GM12878 (cell line): Measurements from ENCODE around the gene SLC25A13. TPM values are rescaled to one million over a fixed set of nuclear protein-coding genes. Genes with fewer than 3 reads are reported as not detected.

Experiments used
- ATAC-seq: fragments of 200-7000 bp; cut with Tn5 transposase; 3 replicates; pipeline ENCODE4 v1.9.1; 2020; ENCODE audit warnings: mild to moderate bottlenecking, moderate library complexity
- BruUV-seq: library from RNA; stranded (reverse); fragments of 400-500 nt; replicated peaks from 2 replicates; lab custom pipeline; 2021; lab: Mats Ljungman, UMichigan
- CTCF ChIA-PET: fragments of 300-600 bp; sonication (Branson Sonifier 250); formaldehyde crosslinking; extraction: SDS; loops from one replicate; lab custom pipeline; 2021; ENCODE audit warnings: inconsistent platforms; lab: Yijun Ruan, JAX
- POLR2A ChIA-PET: fragments of 350-600 bp; formaldehyde crosslinking; extraction: SDS; loops from one replicate; lab custom pipeline; 2021; ENCODE audit warnings: inconsistent platforms; lab: Charles Lee
- RAD21 ChIA-PET: fragments of 300-600 bp; sonication (Branson Sonifier 250); formaldehyde crosslinking; loops from one replicate; lab custom pipeline; 2023; ENCODE audit warnings: antibody characterized with exemption; ENCODE audit not compliant: unreplicated experiment; lab: Charles Lee
- SMC1A ChIA-PET: fragments of 300-600 bp; sonication (Branson Sonifier 250); formaldehyde crosslinking; loops from one replicate; lab custom pipeline; 2023; ENCODE audit not compliant: unreplicated experiment, uncharacterized antibody; lab: Charles Lee
- DNase-seq: peaks from one replicate; pipeline ENCODE4 v3.0.0-alpha.2; 2011; ENCODE audit warnings: low read depth, low spot score
- FAIRE-seq: peaks from 3 replicates; lab custom pipeline; 2011; peaks lifted over from hg19 to GRCh38; lab: Jason Lieb, UNC
- H2AFZ ChIP-seq: 2 replicates; pipeline ENCODE4 v1.6.0; 2011; ENCODE audit warnings: low read depth, low read length, control low read depth; ENCODE audit not compliant: control insufficient read depth
- H3K27ac ChIP-seq: 2 replicates; pipeline ENCODE4 v1.5.1; 2011; ENCODE audit warnings: control low read depth; ENCODE audit not compliant: control insufficient read depth, insufficient read depth
- H3K27me3 ChIP-seq, 2 experiments: replicated peaks in 1 of 2; 2 replicates each; pipeline versions ENCODE4 v1.6.0 to v1.6.1; 2011; ENCODE audit warnings: low read length in 1 of 2; ENCODE audit not compliant: control insufficient read depth in 2 of 2, insufficient read depth in 2 of 2
- H3K36me3 ChIP-seq, 2 experiments: 2 replicates each; pipeline ENCODE4 v1.5.1; 2011; ENCODE audit warnings: low read length in 1 of 2; ENCODE audit not compliant: control insufficient read depth in 2 of 2, insufficient read depth in 2 of 2
- H3K4me1 ChIP-seq: 2 replicates; pipeline ENCODE4 v1.6.1; 2011; ENCODE audit warnings: mild to moderate bottlenecking, low read length, moderate library complexity, mixed read lengths; ENCODE audit not compliant: control insufficient read depth, insufficient read depth
- H3K4me2 ChIP-seq: 2 replicates; pipeline ENCODE4 v1.6.0; 2011; ENCODE audit warnings: control low read depth; ENCODE audit not compliant: control insufficient read depth, insufficient read depth
- H3K4me3 ChIP-seq: fragments of 200-600 bp; sonication (generic); 2 replicates; pipeline ENCODE4 v1.5.1; 2016
- H3K79me2 ChIP-seq: 2 replicates; pipeline ENCODE4 v1.6.0; 2011; ENCODE audit warnings: low read length; ENCODE audit not compliant: control insufficient read depth, insufficient read depth
- H3K9ac ChIP-seq: 2 replicates; pipeline ENCODE4 v1.8.0; 2011; ENCODE audit warnings: low read length, control low read depth, mixed read lengths; ENCODE audit not compliant: control insufficient read depth, insufficient read depth
- H3K9me3 ChIP-seq: replicated peaks from 3 replicates; pipeline ENCODE4 v1.5.1; 2011; ENCODE audit warnings: mild to moderate bottlenecking, low read length; ENCODE audit not compliant: control insufficient read depth, insufficient read depth
- H4K20me1 ChIP-seq: 2 replicates; pipeline ENCODE4 v1.6.0; 2011; ENCODE audit not compliant: control insufficient read depth, insufficient read depth
- CEBPB ChIP-seq, 2 experiments: fragments of 150-350 bp in 1 of 2; IDR thresholded peaks; 2 replicates each; pipeline ENCODE4 v1.6.1; 2012 to 2014; ENCODE audit warnings: low read depth in 2 of 2, low read length in 2 of 2, borderline replicate concordance in 1 of 2, inconsistent platforms in 1 of 2
- MLLT1 ChIP-seq: fragments of 450-650 bp; IDR thresholded peaks from 2 replicates; pipeline ENCODE4 v1.6.1; 2016; ENCODE audit warnings: mild to moderate bottlenecking
- NR2F1 ChIP-seq: fragments of 450-650 bp; conservative IDR thresholded peaks from 2 replicates; pipeline ENCODE4 v1.6.1; 2017; ENCODE audit warnings: mild to moderate bottlenecking
- WRNIP1 ChIP-seq: IDR thresholded peaks from 2 replicates; pipeline ENCODE4 v1.6.1; 2011; ENCODE audit warnings: low read depth, low read length, improper control_type of control experiment, borderline replicate concordance
- ZBTB40 ChIP-seq: fragments of 450-650 bp; IDR thresholded peaks from 2 replicates; pipeline ENCODE4 v1.6.1; 2016; ENCODE audit warnings: mild to moderate bottlenecking, moderate library complexity, borderline replicate concordance
- WGBS: methylation state at CpG from one replicate; pipeline ENCODE4 v1.1.6; 2016; ENCODE audit warnings: low lambda C conversion rate; ENCODE audit not compliant: insufficient replicate concordance, insufficient coverage; ENCODE audit errors: missing lambda C conversion rate; 5-methylcytosine and 5-hydroxymethylcytosine counted together
- in situ Hi-C: fragments of 300-500 bp; cut with MboI; formaldehyde crosslinking; loops from 9 replicates; pipeline ENCODE4 v1.14.3; 2018; ENCODE audit warnings: mixed read lengths
- intact Hi-C: fragments of 100-400 bp; cut with micrococcal nuclease; formaldehyde crosslinking; loops from one replicate; pipeline ENCODE4 v1.14.2; 2022; ENCODE audit not compliant: unreplicated experiment
- polyA plus RNA-seq, 11 experiments: library from polyadenylated mRNA; depleted of rRNA in 4 of 11; unstranded in 6 of 11; stranded (reverse) in 5 of 11; fragments of >200 nt; fragmentation: Nextera tagmentation in 4 of 11; fragmentation: Illumina TruSeq in 1 of 11; extraction: Ambion mirVana in 4 of 11; extraction: Trizol in 1 of 11; gene quantifications; 1 replicate in 1 of 11; 2 replicates in 10 of 11; pipeline versions ENCODE4 v1.2.1 to v1.2.3, GENCODE V29; 2011 to 2016; ENCODE audit warnings: inconsistent platforms in 2 of 11, missing spikeins in 2 of 11, low read depth in 1 of 11
- total RNA-seq, 4 experiments: library from RNA; depleted of rRNA in 3 of 4; stranded (reverse); fragments of >200 nt in 3 of 4; fragmentation: Illumina TruSeq in 1 of 4; extraction: Trizol in 1 of 4; gene quantifications; 2 replicates each; pipeline versions ENCODE4 v1.2.1 to v1.2.3, GENCODE V29; 2013 to 2021
- TF ChIP-seq, protein P1 (sequence below): fragments of 150-350 bp; IDR thresholded peaks from 2 replicates; pipeline ENCODE4 v1.6.1; 2016; ENCODE audit warnings: low read depth, low read length

The SLC25A13 gene
- total and polyA plus RNA-seq, 10 of the 15 experiments (the other 5 are each of a cell fraction or from before 2014, with no cell fraction given): 7.0 to 24.7 (median 18.6) TPM

GRCh38 chr7:96322847-96323461 lies 1.1 kb upstream of the SLC25A13 start (continued):
- no peak for TF ChIP-seq WRNIP1
- TF ChIP-seq, protein P1, sequence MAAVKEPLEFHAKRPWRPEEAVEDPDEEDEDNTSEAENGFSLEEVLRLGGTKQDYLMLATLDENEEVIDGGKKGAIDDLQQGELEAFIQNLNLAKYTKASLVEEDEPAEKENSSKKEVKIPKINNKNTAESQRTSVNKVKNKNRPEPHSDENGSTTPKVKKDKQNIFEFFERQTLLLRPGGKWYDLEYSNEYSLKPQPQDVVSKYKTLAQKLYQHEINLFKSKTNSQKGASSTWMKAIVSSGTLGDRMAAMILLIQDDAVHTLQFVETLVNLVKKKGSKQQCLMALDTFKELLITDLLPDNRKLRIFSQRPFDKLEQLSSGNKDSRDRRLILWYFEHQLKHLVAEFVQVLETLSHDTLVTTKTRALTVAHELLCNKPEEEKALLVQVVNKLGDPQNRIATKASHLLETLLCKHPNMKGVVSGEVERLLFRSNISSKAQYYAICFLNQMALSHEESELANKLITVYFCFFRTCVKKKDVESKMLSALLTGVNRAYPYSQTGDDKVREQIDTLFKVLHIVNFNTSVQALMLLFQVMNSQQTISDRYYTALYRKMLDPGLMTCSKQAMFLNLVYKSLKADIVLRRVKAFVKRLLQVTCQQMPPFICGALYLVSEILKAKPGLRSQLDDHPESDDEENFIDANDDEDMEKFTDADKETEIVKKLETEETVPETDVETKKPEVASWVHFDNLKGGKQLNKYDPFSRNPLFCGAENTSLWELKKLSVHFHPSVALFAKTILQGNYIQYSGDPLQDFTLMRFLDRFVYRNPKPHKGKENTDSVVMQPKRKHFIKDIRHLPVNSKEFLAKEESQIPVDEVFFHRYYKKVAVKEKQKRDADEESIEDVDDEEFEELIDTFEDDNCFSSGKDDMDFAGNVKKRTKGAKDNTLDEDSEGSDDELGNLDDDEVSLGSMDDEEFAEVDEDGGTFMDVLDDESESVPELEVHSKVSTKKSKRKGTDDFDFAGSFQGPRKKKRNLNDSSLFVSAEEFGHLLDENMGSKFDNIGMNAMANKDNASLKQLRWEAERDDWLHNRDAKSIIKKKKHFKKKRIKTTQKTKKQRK: no peak
- TF ChIP-seq, all 136 proteins: peak for 0

DNA sequence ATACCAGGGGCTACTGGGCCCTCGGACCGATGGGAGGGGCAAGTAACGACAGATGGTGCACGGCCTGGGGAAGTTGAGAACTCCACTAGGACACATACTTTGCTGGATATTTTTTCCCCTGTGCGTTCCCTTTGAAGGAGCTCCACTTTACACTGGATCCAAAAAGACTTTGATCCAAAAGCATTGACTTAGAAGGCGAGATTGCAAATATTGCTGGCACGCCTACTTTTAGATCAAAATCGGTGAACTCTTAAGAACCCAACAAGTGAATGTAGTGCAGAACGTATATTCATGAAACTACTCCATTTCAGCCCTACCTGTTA lies 436 bp upstream of the SLC25A13 start:
- H3K9ac ChIP-seq: peak overlapping the region; percentile 95
- H2AFZ ChIP-seq: peak overlapping the region; percentile 73
- no peaks in the 10 kb centered on the region for H4K20me1 ChIP-seq
- peaks cover 12% of the 10 kb centered on the region for H3K4me1 ChIP-seq
- in situ Hi-C loops: no loop called here
- intact Hi-C loops: loop anchor here (10.0 kb wide), 1 partner anchor 382 kb away; the partner anchor contains the start of gene SEM1
- peaks cover 4% of the 10 kb centered on the region; the same call in 2 of the 3 replicates for H3K9me3 ChIP-seq
- ChIA-PET POLR2A (no interaction called here), CTCF (no interaction called here), SMC1A (no interaction called here), RAD21 (no interaction called here)
- BruUV-seq: no TSS peak
- 26% methylated on average over 9 of the region's 9 CpGs for WGBS
- peaks cover 25% of the 10 kb centered on the region for H3K79me2 ChIP-seq
- H3K27me3 ChIP-seq: no peaks in the 10 kb centered on the region
- FAIRE-seq: no peak
- no peak for DNase-seq
- peak overlapping the region; percentile 82 for H3K4me3 ChIP-seq
- peak overlapping the region; percentile 77 for H3K4me2 ChIP-seq
- peak overlapping the region; percentile 89; the same call in 1 of the 2 replicates for H3K27ac ChIP-seq
- no peak for ATAC-seq
- no peaks in the 10 kb centered on the region for H3K36me3 ChIP-seq
- TF ChIP-seq MLLT1: peak; percentile 26; the same call in 1 of the 2 replicates
- peak; percentile 36; the same call in 1 of the 2 replicates for TF ChIP-seq ZBTB40
- no peak for TF ChIP-seq NR2F1
- TF ChIP-seq CEBPB (IDR thresholded peaks at IDR 0.05; ENCODE audit: borderline replicate concordance in 1 of 2, low read depth in 2 of 2, low read length in 2 of 2): no peak
